NCI-H82 (cell line): ENCODE data around the gene SLC26A1.

Experiments used
- DNase-seq: peaks from one replicate; lab custom pipeline; 2025; lab: John Stamatoyannopoulos, UW

The SLC26A1 gene

GRCh38 chr4:964346-965025 is 28.7 kb downstream of the SLC26A1 start:
- DNase-seq, result no peak

GRCh38 chr4:963276-964225 is 29.7 kb downstream of the SLC26A1 start:
- DNase-seq, result no peak

GRCh38 chr4:962231-963208 is 30.7 kb downstream of the SLC26A1 start:
- peak; percentile 47 for DNase-seq

- DNase-seq, result no peak
These were observed 31.6 kb downstream of the SLC26A1 start for GRCh38 chr4:961351-962230.

GRCh38 chr4:960636-961350 is 32.4 kb downstream of the SLC26A1 start:
- DNase-seq, result no peak

GRCh38 chr4:960140-960635 is 33.0 kb downstream of the SLC26A1 start:
- DNase-seq, result no peak

GRCh38 chr4:959338-960139 is 33.7 kb downstream of the SLC26A1 start:
- no peak for DNase-seq

GRCh38 chr4:958696-959337 is 34.4 kb downstream of the SLC26A1 start:
- DNase-seq, result no peak

GRCh38 chr4:958314-958665 is 34.9 kb downstream of the SLC26A1 start:
- no peak for DNase-seq

GRCh38 chr4:957581-958313 is 35.5 kb downstream of the SLC26A1 start:
- no peak for DNase-seq

- no peak for DNase-seq
These were observed 36.0 kb downstream of the SLC26A1 start for GRCh38 chr4:957231-957580.

GRCh38 chr4:956531-957230 is 36.5 kb downstream of the SLC26A1 start:
- DNase-seq, result no peak

- DNase-seq, result no peak
These were observed 37.2 kb downstream of the SLC26A1 start for GRCh38 chr4:955931-956381.

GRCh38 chr4:955161-955921 is 37.9 kb downstream of the SLC26A1 start:
- no peak for DNase-seq

- no peak for DNase-seq
These were observed 38.8 kb downstream of the SLC26A1 start for GRCh38 chr4:954211-955020.

- no peak for DNase-seq
These were observed 39.7 kb downstream of the SLC26A1 start for GRCh38 chr4:953574-953915.
